ENCODE results near the gene PDE8A.

Gene PDE8A

GRCh38 chr15:84981711-84982300 is at the start of gene PDE8A:
Gene PDE8A, plus strand, starts transcription at chr15:84981856. Its CDS starts 307 bp downstream, at chr15:84982163.
- no peak for FAIRE-seq

- no peak for FAIRE-seq
Measured at GRCh38 chr15:84934942-84935729, 46.5 kb upstream of the PDE8A start.

GRCh38 chr15:84937144-84937543 is 44.5 kb upstream of the PDE8A start:
- no peak for FAIRE-seq

- no peak for FAIRE-seq
Measured at GRCh38 chr15:84938726-84939125, 42.9 kb upstream of the PDE8A start.

GRCh38 chr15:84940399-84940798 is 41.3 kb upstream of the PDE8A start:
- FAIRE-seq = no peak

- no peak for FAIRE-seq
Measured at GRCh38 chr15:84942456-84942855, 39.2 kb upstream of the PDE8A start.

- no peak for FAIRE-seq
Measured at GRCh38 chr15:84944311-84944710, 37.3 kb upstream of the PDE8A start.

- no peak for FAIRE-seq
Measured at GRCh38 chr15:84944861-84945260, 36.8 kb upstream of the PDE8A start.

GRCh38 chr15:84946772-84947489 is 34.7 kb upstream of the PDE8A start:
- FAIRE-seq = no peak

- FAIRE-seq = no peak
Measured at GRCh38 chr15:84947947-84948830, 33.5 kb upstream of the PDE8A start.

GRCh38 chr15:84949043-84949442 is 32.6 kb upstream of the PDE8A start:
- no peak for FAIRE-seq

- no peak for FAIRE-seq
Measured at GRCh38 chr15:84949845-84950569, 31.6 kb upstream of the PDE8A start.

- no peak for FAIRE-seq
Measured at GRCh38 chr15:84950570-84951111, 31.0 kb upstream of the PDE8A start.

GRCh38 chr15:84951736-84952135 is 29.9 kb upstream of the PDE8A start:
- no peak for FAIRE-seq

- FAIRE-seq = no peak
Measured at GRCh38 chr15:84953136-84953535, 28.5 kb upstream of the PDE8A start.

- FAIRE-seq = no peak
Measured at GRCh38 chr15:84953726-84954125, 27.9 kb upstream of the PDE8A start.

- FAIRE-seq = no peak
Measured at GRCh38 chr15:84955089-84955848, 26.4 kb upstream of the PDE8A start.

GRCh38 chr15:84956199-84956598 is 25.5 kb upstream of the PDE8A start:
- FAIRE-seq = no peak

GRCh38 chr15:84960391-84961113 is 21.1 kb upstream of the PDE8A start:
- no peak for FAIRE-seq

- FAIRE-seq = no peak
Measured at GRCh38 chr15:84961114-84961452, 20.6 kb upstream of the PDE8A start.

- FAIRE-seq = no peak
Measured at GRCh38 chr15:84961707-84962106, 19.9 kb upstream of the PDE8A start.
